Uterus (tissue), 4 donors: ENCODE results near the gene OR51B5. TPM values are rescaled to one million over a fixed set of nuclear protein-coding genes. Genes with fewer than 3 reads are reported as not detected.
"Not testable (repeated sequence)": the region's sequence is repeated elsewhere in the genome, so short reads cannot be mapped to it uniquely, and the experiment has no call there.

Experiments used
- DNase-seq, 2 donors: peaks; one replicate each; pipeline ENCODE4 v3.0.0-alpha.2; 2019 to 2020
- H3K27ac ChIP-seq, 2 donors: fragments of 200-600 bp; sonication (generic); 1 replicate in 1 of 2; 2 replicates in 1 of 2; pipeline ENCODE4 v1.5.1; 2016 to 2018
- H3K27me3 ChIP-seq, 2 donors: fragments of 200-600 bp; sonication (generic); one replicate each; pipeline ENCODE4 v1.5.1; 2018 to 2019; ENCODE audit warnings: control low read depth in 1 of 2
- H3K36me3 ChIP-seq, 2 donors: fragments of 200-600 bp; sonication (generic); one replicate each; pipeline ENCODE4 v1.5.1; 2019; ENCODE audit warnings: control low read depth in 1 of 2
- H3K4me1 ChIP-seq, 2 donors: fragments of 200-600 bp; sonication (generic); one replicate each; pipeline ENCODE4 v1.5.1; 2018 to 2019; ENCODE audit warnings: control low read depth in 1 of 2
- H3K4me3 ChIP-seq, 2 donors: fragments of 200-600 bp; sonication (generic); 1 replicate in 1 of 2; 2 replicates in 1 of 2; pipeline ENCODE4 v1.5.1; 2018 to 2019; ENCODE audit warnings: mild to moderate bottlenecking in 1 of 2
- H3K9me3 ChIP-seq, 2 donors: fragments of 200-600 bp; sonication (generic); one replicate each; pipeline ENCODE4 v1.5.1; 2019; ENCODE audit warnings: control low read depth in 1 of 2
- CTCF ChIP-seq, 4 experiments: fragments of 200-600 bp in 2 of 4; fragments of 450-650 bp in 2 of 4; sonication (generic) in 2 of 4; IDR thresholded peaks; one replicate each; pipeline ENCODE4 v1.5.1; 2016 to 2019; ENCODE audit warnings: antibody characterized with exemption in 4 of 4, mild to moderate bottlenecking in 2 of 4, moderate library complexity in 1 of 4
- POLR2A ChIP-seq, 2 donors: fragments of 450-650 bp; IDR thresholded peaks; one replicate each; pipeline ENCODE4 v1.6.1; 2016; ENCODE audit warnings: antibody characterized with exemption in 2 of 2, mild to moderate bottlenecking in 1 of 2, moderate library complexity in 1 of 2
- intact Hi-C: fragments of 100-400 bp; cut with DNase I; formaldehyde crosslinking; loops from one replicate; pipeline ENCODE4 v1.15.1; 2023; ENCODE audit warnings: low total_unique reads
- small RNA-seq: library from RNA; depleted of rRNA; stranded (forward); fragments of <200 nt; gene quantifications from one replicate; pipeline ENCODE3, GENCODE V24; 2016
- total RNA-seq, 4 donors: library from RNA; depleted of rRNA in 3 of 4; stranded (reverse); fragments of >200 nt in 3 of 4; gene quantifications; one replicate each; pipeline versions ENCODE4 v1.1.0 to v1.2.4, GENCODE V29; 2014 to 2023
- donor health status: DM: yes; HTN: yes; CAD: no.

The OR51B5 gene
- total RNA-seq, 4 donors from 2014 or later: 0.85 to 2.9 TPM; not detected in 2

- TF ChIP-seq CTCF (IDR thresholded peaks at IDR 0.05) (no peak), POLR2A (IDR thresholded peaks at IDR 0.05) (no peak)
- intact Hi-C loops: no loop called here
These were observed 44.9 kb downstream of the OR51B5 start for GRCh38 chr11:5298451-5298850.

DNA sequence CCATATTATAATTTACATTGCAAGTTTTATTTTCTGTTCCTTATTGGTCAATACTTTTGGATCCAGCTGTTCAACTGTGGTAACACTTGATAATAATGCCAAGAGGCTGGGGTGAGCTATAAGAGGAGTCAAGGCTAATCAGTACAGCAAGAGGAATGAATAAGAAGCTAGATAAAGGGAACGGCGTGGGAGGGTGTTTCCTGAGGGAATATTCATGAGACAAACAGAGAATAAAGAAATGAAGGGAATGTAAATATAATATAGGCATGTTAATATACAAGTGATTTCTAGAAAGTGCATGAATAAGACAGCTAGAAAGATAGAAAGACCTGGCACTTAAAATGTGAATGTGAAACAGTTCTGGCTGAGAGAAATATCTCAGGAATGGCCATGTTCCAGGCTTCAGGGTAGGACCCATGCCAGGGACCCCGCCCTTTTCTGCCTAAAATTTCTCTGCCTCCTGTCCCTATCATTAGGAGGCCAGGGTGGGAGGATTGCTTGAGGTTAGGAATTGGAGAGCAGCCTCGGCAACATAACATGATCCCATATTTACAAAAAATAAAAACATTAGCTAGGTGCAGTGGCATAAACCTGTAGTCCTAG lies 45.5 kb downstream of the OR51B5 start:
- intact Hi-C loops: no loop called here
- Histone ChIP-seq H3K36me3 (no peaks in the 10 kb centered on the region), H3K27ac (no peak overlapping the region), H3K4me1 (no peaks in the 10 kb centered on the region), H3K27me3 (no peaks in the 10 kb centered on the region), H3K4me3 (no peak overlapping the region), H3K9me3 (no peaks in the 10 kb centered on the region)
- no peak for TF ChIP-seq POLR2A (IDR thresholded peaks at IDR 0.05)
- TF ChIP-seq CTCF (IDR thresholded peaks at IDR 0.05): no peak
- DNase-seq: no peak

More at GRCh38 chr11:5298451-5298850, 44.9 kb downstream of the OR51B5 start:
- Histone ChIP-seq H3K4me3 (no peak overlapping the region), H3K36me3 (no peaks in the 10 kb centered on the region), H3K27me3 (no peaks in the 10 kb centered on the region), H3K27ac (no peak overlapping the region), H3K9me3 (no peaks in the 10 kb centered on the region), H3K4me1 (no peaks in the 10 kb centered on the region)
- DNase-seq: no peak

- H3K36me3 ChIP-seq, H3K27me3 ChIP-seq, H3K27ac ChIP-seq, intact Hi-C loops, H3K4me1 ChIP-seq, H3K9me3 ChIP-seq, H3K4me3 ChIP-seq, DNase-seq: not testable (repeated sequence)
These were observed 48.9 kb downstream of the OR51B5 start for GRCh38 chr11:5294342-5294995.

- TF ChIP-seq POLR2A (IDR thresholded peaks at IDR 0.05): no peak
- TF ChIP-seq CTCF (IDR thresholded peaks at IDR 0.05): no peak
- DNase-seq: no peak
- intact Hi-C loops: no loop called here
- H3K4me3 ChIP-seq: no peak overlapping the region
- H3K36me3 ChIP-seq: no peaks in the 10 kb centered on the region
- no peaks in the 10 kb centered on the region for H3K27me3 ChIP-seq
- no peak overlapping the region for H3K27ac ChIP-seq
- no peaks in the 10 kb centered on the region for H3K9me3 ChIP-seq
- H3K4me1 ChIP-seq: no peaks in the 10 kb centered on the region
These were observed 50.3 kb downstream of the OR51B5 start for GRCh38 chr11:5293028-5293427.

Small RNA genes lying within 50 kb of the gene (small RNA-seq; reads per million reads assigned to genes)
- gene AC104389.3: not detected

Other genes starting within 250 kb of the OR51B5 start
- not detected for gene OR52A5, start 205.2 kb downstream of the OR51B5 start, total RNA-seq
- gene OR52A1, start 188.8 kb downstream of the OR51B5 start, total RNA-seq: not detected
- gene OR51V1, start 142.8 kb downstream of the OR51B5 start, total RNA-seq: not detected
- 1,000 to 10,000 TPM in 1 of 4 donors, 100 to 1,000 TPM in 2, 10 to 100 TPM in 1; 49.8 to 2,778 (median 273) TPM for gene HBB, start 116.5 kb downstream of the OR51B5 start, total RNA-seq
- under 1 TPM in 1 of 4 donors, not detected in 3; 0.90 TPM for gene HBD, start 109.0 kb downstream of the OR51B5 start, total RNA-seq
- 1 to 10 TPM in 1 of 4 donors, not detected in 3; 5.7 TPM for gene HBG1, start 93.7 kb downstream of the OR51B5 start, total RNA-seq
- gene HBG2, start 88.7 kb downstream of the OR51B5 start, total RNA-seq: 1,000 to 10,000 TPM in 1 of 4 donors, not detected in 3; 1,050 TPM
- 1 to 10 TPM in 1 of 4 donors, not detected in 3; 4.2 TPM for gene HBE1, start 73.6 kb downstream of the OR51B5 start, total RNA-seq
- under 1 TPM in 1 of 4 donors, not detected in 3; 0.35 TPM for gene OR51B4, start 41.6 kb downstream of the OR51B5 start, total RNA-seq
- 1 to 10 TPM in 1 of 4 donors, under 1 TPM in 1, not detected in 2; 0.82 to 1.5 TPM for gene OR51B2, start 19.2 kb downstream of the OR51B5 start, total RNA-seq
- not detected for gene OR51B6, start 8.0 kb upstream of the OR51B5 start, total RNA-seq
- not detected for gene OR51M1, start 40.3 kb upstream of the OR51B5 start, total RNA-seq
- not detected for gene OR51Q1, start 78.6 kb upstream of the OR51B5 start, total RNA-seq
- 1 to 10 TPM in 2 of 4 donors, not detected in 2; 1.6 to 5.0 TPM for gene OR51I1, start 98.0 kb upstream of the OR51B5 start, total RNA-seq
- gene OR51I2, start 105.8 kb upstream of the OR51B5 start, total RNA-seq: not detected
- not detected for gene OR52D1, start 145.2 kb upstream of the OR51B5 start, total RNA-seq
- gene UBQLN3, start 166.4 kb upstream of the OR51B5 start, total RNA-seq: 1 to 10 TPM in 3 of 4 donors, under 1 TPM in 1; 0.29 to 2.2 (median 1.4) TPM
- 10 to 100 TPM in 1 of 4 donors, 1 to 10 TPM in 3; 1.0 to 10.8 (median 4.7) TPM for gene UBQLNL, start 173.2 kb upstream of the OR51B5 start, total RNA-seq
- 10 to 100 TPM in 1 of 4 donors, 1 to 10 TPM in 2, not detected in 1; 2.1 to 13.8 (median 2.1) TPM for gene OR52H1, start 205.0 kb upstream of the OR51B5 start, total RNA-seq
- gene OR52B6, start 237.4 kb upstream of the OR51B5 start, total RNA-seq: not detected